Endothelial cell of umbilical vein (primary cell): ENCODE data around the gene SPRYD4. TPM values are rescaled to one million over a fixed set of nuclear protein-coding genes. Genes with fewer than 3 reads are reported as not detected.

ENCODE experiments used
- BruUV-seq: library from RNA; stranded (reverse); fragments of 400-500 nt; replicated peaks from 2 replicates; lab custom pipeline; 2021; lab: Mats Ljungman, UMichigan
- CTCF ChIA-PET: fragments of 300-600, 350-600 bp; sonication (Branson Sonifier 250); formaldehyde crosslinking; loops from one replicate; lab custom pipeline; 2021; ENCODE audit warnings: antibody characterized with exemption, inconsistent platforms; lab: Charles Lee
- POLR2A ChIA-PET: fragments of 300-600, 350-600 bp; sonication (Branson Sonifier 250); formaldehyde crosslinking; loops from one replicate; lab custom pipeline; 2021; ENCODE audit warnings: antibody characterized with exemption, inconsistent platforms; lab: Charles Lee
- DNase-seq: peaks from one replicate; pipeline ENCODE4 v3.0.0-alpha.2; 2011; ENCODE audit warnings: low read depth, low spot score
- FAIRE-seq: peaks from 2 replicates; lab custom pipeline; 2011; peaks lifted over from hg19 to GRCh38; lab: Jason Lieb, UNC
- H2AFZ ChIP-seq: 2 replicates; pipeline ENCODE4 v1.6.0; 2012; ENCODE audit warnings: low read depth, low read length, control low read depth, inconsistent platforms
- H3K27ac ChIP-seq: 2 replicates; pipeline ENCODE4 v1.5.1; 2011; ENCODE audit warnings: low read depth, mild to moderate bottlenecking, control low read depth, low read length, moderate library complexity; ENCODE audit not compliant: insufficient read depth
- H3K27me3 ChIP-seq, 2 experiments: 2 replicates each; pipeline versions ENCODE4 v1.6.0 to v1.6.1; 2011; ENCODE audit warnings: low read length in 2 of 2, mixed read lengths in 1 of 2; ENCODE audit not compliant: control insufficient read depth in 2 of 2, insufficient read depth in 2 of 2
- H3K36me3 ChIP-seq, 2 experiments: 2 replicates in 1 of 2; 3 replicates in 1 of 2; pipeline ENCODE4 v1.5.1; 2011; ENCODE audit warnings: low read length in 2 of 2, mild to moderate bottlenecking in 1 of 2, moderate library complexity in 1 of 2; ENCODE audit not compliant: control insufficient read depth in 2 of 2, insufficient read depth in 2 of 2; ENCODE audit errors: extremely low read depth in 1 of 2
- H3K4me1 ChIP-seq: 3 replicates; pipeline ENCODE4 v1.5.1; 2011; ENCODE audit warnings: mild to moderate bottlenecking, low read length; ENCODE audit not compliant: control insufficient read depth, insufficient read depth; ENCODE audit errors: extremely low read depth
- H3K4me2 ChIP-seq: 2 replicates; pipeline ENCODE4 v1.6.1; 2011; ENCODE audit warnings: low read length, control low read depth, mixed read lengths; ENCODE audit not compliant: insufficient read depth
- H3K4me3 ChIP-seq, 3 experiments: fragments of 200-600 bp in 1 of 3; sonication (generic), shearing (Covaris generic) in 1 of 3; replicated peaks in 1 of 3; 2 replicates each; pipeline ENCODE4 v1.5.1; 2011 to 2016; ENCODE audit warnings: control low read depth in 3 of 3, low read length in 3 of 3, mild to moderate bottlenecking in 2 of 3, inconsistent platforms in 1 of 3, low read depth in 1 of 3, moderate library complexity in 1 of 3; ENCODE audit not compliant: insufficient read depth in 1 of 3
- H3K79me2 ChIP-seq: 2 replicates; pipeline ENCODE4 v1.6.0; 2012; ENCODE audit warnings: low read length, inconsistent platforms; ENCODE audit not compliant: control insufficient read depth, insufficient read depth
- H3K9ac ChIP-seq: replicated peaks from 2 replicates; pipeline ENCODE3; 2011; ENCODE audit warnings: low read length, control low read depth; ENCODE audit not compliant: insufficient read depth; ENCODE audit errors: extremely low read depth
- H3K9me1 ChIP-seq: replicated peaks from 3 replicates; pipeline ENCODE4 v1.6.0; 2011; ENCODE audit warnings: mild to moderate bottlenecking, low read length; ENCODE audit not compliant: control insufficient read depth, insufficient read depth; ENCODE audit errors: extremely low read depth
- H3K9me3 ChIP-seq: replicated peaks from 2 replicates; pipeline ENCODE4 v1.5.1; 2012; ENCODE audit warnings: low read length, inconsistent platforms; ENCODE audit not compliant: control insufficient read depth, insufficient read depth
- H4K20me1 ChIP-seq: replicated peaks from 2 replicates; pipeline ENCODE3; 2011; ENCODE audit warnings: mild to moderate bottlenecking, low read length; ENCODE audit not compliant: control insufficient read depth, insufficient read depth; ENCODE audit errors: extremely low read depth
- EZH2 ChIP-seq: IDR thresholded peaks from 2 replicates; pipeline ENCODE4 v1.6.1; 2012; ENCODE audit warnings: borderline replicate concordance, low read depth, mild to moderate bottlenecking, moderate library complexity, low read length, inconsistent platforms; ENCODE audit not compliant: severe bottlenecking
- FOS ChIP-seq: IDR thresholded peaks from 2 replicates; pipeline ENCODE4 v1.6.1; 2011; ENCODE audit warnings: mild to moderate bottlenecking, low read length, moderate library complexity, borderline replicate concordance; ENCODE audit not compliant: insufficient read depth
- GATA2 ChIP-seq: IDR thresholded peaks from 2 replicates; pipeline ENCODE4 v1.7.0; 2011; ENCODE audit warnings: low read depth, mild to moderate bottlenecking, moderate library complexity, mixed read lengths, low read length; ENCODE audit not compliant: insufficient read length, insufficient read depth
- JUN ChIP-seq: IDR thresholded peaks from 2 replicates; pipeline ENCODE4 v1.6.1; 2011; ENCODE audit warnings: borderline replicate concordance, low read depth; ENCODE audit not compliant: insufficient read length, insufficient read depth
- MYC ChIP-seq: IDR thresholded peaks from one replicate; pipeline ENCODE4 v1.6.1; 2011; ENCODE audit warnings: mild to moderate bottlenecking, low read depth, low read length
- POLR2A ChIP-seq: IDR thresholded peaks from 2 replicates; pipeline ENCODE4 v1.6.1; 2012; ENCODE audit warnings: low read depth, mild to moderate bottlenecking, control low read depth, low read length
- POLR2AphosphoS5 ChIP-seq: IDR thresholded peaks from 2 replicates; pipeline ENCODE4 v1.6.1; 2012; ENCODE audit warnings: low read depth, mild to moderate bottlenecking, control low read depth, low read length, moderate library complexity; ENCODE audit not compliant: insufficient read depth
- dilution Hi-C: fragments of 300-500 bp; cut with MboI; formaldehyde crosslinking; loops from one replicate; pipeline ENCODE4 v1.15.0; 2019; ENCODE audit warnings: low sequenced_read_pairs; ENCODE audit not compliant: extremely low pct_ligation_motif_present
- intact Hi-C: fragments of 100-400 bp; cut with micrococcal nuclease; formaldehyde crosslinking; loops from one replicate; pipeline ENCODE4 v1.10.0; 2022
- polyA plus RNA-seq, 4 experiments: library from polyadenylated mRNA; depleted of rRNA in 3 of 4; stranded (reverse) in 3 of 4; unstranded in 1 of 4; fragments of >200 nt; gene quantifications; 2 replicates each; pipeline versions ENCODE4 v1.2.1 to v1.2.3, GENCODE V29; 2011 to 2012; ENCODE audit warnings: missing spikeins in 1 of 4
- total RNA-seq: library from RNA; stranded (reverse); gene quantifications from 2 replicates; pipeline ENCODE4 v1.2.3, GENCODE V29; 2021
- TF ChIP-seq, protein P1 (sequence below): IDR thresholded peaks from 2 replicates; pipeline ENCODE4 v1.6.1; 2011; ENCODE audit not compliant: insufficient read depth, insufficient read length
- TF ChIP-seq, protein P2 (sequence below), 2 donors: IDR thresholded peaks; 1 replicate in 1 of 2; 2 replicates in 1 of 2; pipeline ENCODE4 v1.5.1; 2011; ENCODE audit warnings: low read length in 2 of 2, mild to moderate bottlenecking in 2 of 2, moderate library complexity in 2 of 2, control low read depth in 1 of 2, inconsistent platforms in 1 of 2, low read depth in 1 of 2; ENCODE audit not compliant: insufficient read depth in 1 of 2; ENCODE audit errors: extremely low read depth in 1 of 2

The SPRYD4 gene
- total and polyA plus RNA-seq, 2 donors (not counting 3 experiments of a cell fraction or from before 2014, with no cell fraction given), result 3.4 to 4.0 TPM

DNA sequence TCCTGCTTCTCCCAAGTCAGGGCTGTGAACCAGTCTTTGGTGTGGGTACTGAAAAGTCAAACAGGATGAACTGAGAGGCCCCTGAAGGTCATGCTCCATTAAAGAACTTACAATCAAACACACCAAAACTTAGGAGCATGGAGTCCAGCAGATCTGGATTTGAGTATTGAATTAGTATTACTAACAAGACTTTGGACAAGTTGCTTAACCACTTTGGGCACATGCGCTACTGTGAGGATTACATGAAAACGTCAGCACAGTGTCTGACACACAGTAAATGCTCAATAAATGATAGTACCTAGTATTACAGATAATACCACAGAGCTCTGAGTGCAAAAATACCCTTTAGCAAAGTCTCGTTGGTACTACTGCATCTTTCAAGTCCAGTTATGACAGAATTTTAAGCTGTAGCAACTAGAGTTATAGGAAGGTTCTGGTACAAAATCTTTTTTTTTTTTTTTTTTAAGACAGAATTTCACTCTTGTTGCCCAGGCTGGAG is 42.4 kb upstream of the SPRYD4 start:
- ChIA-PET CTCF (no interaction called here), POLR2A (interaction anchor here (0.7 kb wide), 1 partner anchor 12 kb away, joined by 4 read pairs; no protein-coding TSS in a partner anchor)
- no peaks in the 10 kb centered on the region for H4K20me1 ChIP-seq
- no peak overlapping the region for H3K9ac ChIP-seq
- no peaks in the 10 kb centered on the region for H3K27me3 ChIP-seq
- DNase-seq (no peak), FAIRE-seq (no peak)
- H2AFZ ChIP-seq, result no peak overlapping the region
- no peaks in the 10 kb centered on the region for H3K9me3 ChIP-seq
- dilution Hi-C loops (no loop called here), intact Hi-C loops (no loop called here)
- no peak overlapping the region for H3K4me3 ChIP-seq
- no peaks in the 10 kb centered on the region for H3K9me1 ChIP-seq
- no peaks in the 10 kb centered on the region for H3K79me2 ChIP-seq
- H3K4me1 ChIP-seq, result no peaks in the 10 kb centered on the region
- H3K27ac ChIP-seq, result no peak overlapping the region
- H3K36me3 ChIP-seq, result peaks cover 8 to 10% of the 10 kb centered on the region in 2 experiments
- TF ChIP-seq POLR2A, result no peak
- BruUV-seq, result no TSS peak
- H3K4me2 ChIP-seq, result no peak overlapping the region

DNA sequence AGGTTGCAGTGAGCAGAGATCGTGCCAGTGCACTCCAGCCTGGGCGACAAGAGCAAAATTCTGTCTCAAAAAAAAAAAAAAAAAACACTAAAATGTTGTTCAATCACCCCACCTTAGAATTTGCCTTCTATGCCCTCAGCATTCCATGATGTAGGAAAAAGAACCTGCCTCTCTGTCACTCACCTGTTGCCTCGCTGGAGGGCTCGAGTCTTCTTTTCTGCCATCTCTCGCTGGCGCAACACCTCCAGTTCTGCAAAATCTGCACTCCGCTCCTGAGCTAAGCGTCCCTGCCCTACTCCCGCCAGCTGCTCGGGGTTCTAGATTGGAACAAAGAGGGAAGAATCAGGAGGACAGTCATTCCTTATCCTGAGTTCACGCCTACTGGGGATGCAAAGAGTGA is 37.1 kb upstream of the SPRYD4 start:
- ChIA-PET CTCF (no interaction called here), POLR2A (no interaction called here)
- TF ChIP-seq JUN (no peak), EZH2 (no peak), POLR2A (no peak), FOS (no peak), GATA2 (no peak), POLR2AphosphoS5 (no peak), MYC (no peak)
- TF ChIP-seq, protein P1, sequence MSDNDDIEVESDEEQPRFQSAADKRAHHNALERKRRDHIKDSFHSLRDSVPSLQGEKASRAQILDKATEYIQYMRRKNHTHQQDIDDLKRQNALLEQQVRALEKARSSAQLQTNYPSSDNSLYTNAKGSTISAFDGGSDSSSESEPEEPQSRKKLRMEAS, result no peak
- TF ChIP-seq, protein P2, sequence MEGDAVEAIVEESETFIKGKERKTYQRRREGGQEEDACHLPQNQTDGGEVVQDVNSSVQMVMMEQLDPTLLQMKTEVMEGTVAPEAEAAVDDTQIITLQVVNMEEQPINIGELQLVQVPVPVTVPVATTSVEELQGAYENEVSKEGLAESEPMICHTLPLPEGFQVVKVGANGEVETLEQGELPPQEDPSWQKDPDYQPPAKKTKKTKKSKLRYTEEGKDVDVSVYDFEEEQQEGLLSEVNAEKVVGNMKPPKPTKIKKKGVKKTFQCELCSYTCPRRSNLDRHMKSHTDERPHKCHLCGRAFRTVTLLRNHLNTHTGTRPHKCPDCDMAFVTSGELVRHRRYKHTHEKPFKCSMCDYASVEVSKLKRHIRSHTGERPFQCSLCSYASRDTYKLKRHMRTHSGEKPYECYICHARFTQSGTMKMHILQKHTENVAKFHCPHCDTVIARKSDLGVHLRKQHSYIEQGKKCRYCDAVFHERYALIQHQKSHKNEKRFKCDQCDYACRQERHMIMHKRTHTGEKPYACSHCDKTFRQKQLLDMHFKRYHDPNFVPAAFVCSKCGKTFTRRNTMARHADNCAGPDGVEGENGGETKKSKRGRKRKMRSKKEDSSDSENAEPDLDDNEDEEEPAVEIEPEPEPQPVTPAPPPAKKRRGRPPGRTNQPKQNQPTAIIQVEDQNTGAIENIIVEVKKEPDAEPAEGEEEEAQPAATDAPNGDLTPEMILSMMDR (IDR thresholded peaks at IDR 0.05; ENCODE audit: extremely low read depth in 1 of 2, insufficient read depth in 1 of 2, low read depth in 1 of 2, low read length in 2 of 2), result no peak
- dilution Hi-C loops, result no loop called here
- FAIRE-seq (no peak), DNase-seq (no peak)
- Histone ChIP-seq H3K27ac (no peak overlapping the region), H4K20me1 (no peaks in the 10 kb centered on the region), H3K4me3 (no peak overlapping the region), H3K27me3 (no peaks in the 10 kb centered on the region), H3K4me1 (no peaks in the 10 kb centered on the region), H3K4me2 (no peak overlapping the region), H3K9ac (no peak overlapping the region), H3K79me2 (no peaks in the 10 kb centered on the region), H3K36me3 (peaks cover 0 to 2% of the 10 kb centered on the region in 2 experiments), H3K9me1 (no peaks in the 10 kb centered on the region), H3K9me3 (no peaks in the 10 kb centered on the region), H2AFZ (no peak overlapping the region)
- BruUV-seq, result no TSS peak
- intact Hi-C loops, result no loop called here
